ENCODE measurements around the gene TPPP2. TPM values are rescaled to one million over a fixed set of nuclear protein-coding genes. Genes with fewer than 3 reads are reported as not detected.

Gene TPPP2
- total RNA-seq, 1 experiment from 2014 or later = not detected

GRCh38 chr14:20986811-20987210, 43.2 kb upstream of the TPPP2 start:
- intact Hi-C loops (cut with micrococcal nuclease; ENCODE audit: unreplicated experiment) = no loop called here
- peak; percentile 74 for DNase-seq (ENCODE audit: low spot score)
- POLR2A ChIA-PET (ENCODE audit: low non-redundant PET) = no interaction called here
- Histone ChIP-seq H3K9me3 (ENCODE audit: low read depth, low read length, poor library complexity, severe bottlenecking) (no peaks in the 10 kb centered on the region), H3K27me3 (replicated peaks; ENCODE audit: insufficient read depth, low read depth, low read length, poor library complexity) (no peaks in the 10 kb centered on the region), H3K4me1 (ENCODE audit: insufficient read depth, low read length, poor library complexity, severe bottlenecking) (peaks cover 20% of the 10 kb centered on the region), H3K27ac (ENCODE audit: low read depth, low read length, poor library complexity, severe bottlenecking) (peak overlapping the region; percentile 63), H3K36me3 (ENCODE audit: insufficient read depth, low read length, poor library complexity, severe bottlenecking) (peaks cover 7% of the 10 kb centered on the region), H3K4me3 (ENCODE audit: low read depth, low read length, poor library complexity, severe bottlenecking) (no peak overlapping the region)
- CTCF ChIA-PET = interaction anchor here (0.5 to 1.0 kb wide), 2 partner anchors 16 to 28 kb away, joined by 3 read pairs; no protein-coding TSS in a partner anchor
- TF ChIP-seq CTCF (conservative IDR thresholded peaks at IDR 0.05; ENCODE audit: low read depth, low read length) (no peak), EZH2 (IDR thresholded peaks at IDR 0.05; ENCODE audit: borderline replicate concordance, low read depth, low read length, poor library complexity, severe bottlenecking) (no peak)
- BruUV-seq (replicated peaks) = no TSS peak

DNA sequence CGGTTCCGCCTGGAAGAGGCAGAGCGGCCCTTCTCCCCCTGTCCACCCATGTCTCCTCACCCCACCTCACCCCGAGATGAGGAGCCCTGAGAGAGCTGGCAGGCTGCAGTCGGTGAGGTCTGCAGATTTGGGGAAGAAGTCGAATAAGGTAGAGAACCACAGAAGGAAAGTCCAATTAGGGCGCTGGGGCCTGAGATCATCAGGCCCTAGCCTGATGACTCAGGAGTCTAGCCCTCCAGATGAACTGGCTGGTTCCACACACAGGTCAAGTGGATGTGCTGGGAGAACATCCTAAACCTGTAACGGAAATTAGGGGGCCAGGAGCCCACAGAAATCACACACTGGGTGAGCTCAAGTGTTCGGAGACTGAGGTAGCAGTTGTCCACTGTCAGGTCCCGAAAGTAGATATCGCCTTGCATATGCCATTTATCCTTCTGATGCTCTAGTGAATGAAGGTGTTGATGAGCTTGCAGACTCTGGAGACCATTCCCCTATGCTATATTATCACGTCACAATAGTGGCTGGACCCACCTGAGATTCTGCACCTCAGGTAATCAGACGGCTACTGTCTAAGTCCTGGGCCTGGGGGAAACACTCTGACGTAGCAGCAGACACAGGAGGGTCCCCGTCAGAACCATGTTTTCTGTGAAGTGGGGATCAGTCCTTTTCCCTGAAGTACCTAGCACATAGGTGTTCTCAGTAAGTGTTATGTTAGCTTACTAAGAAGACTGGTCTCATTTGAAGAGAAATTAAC, 41.1 kb upstream of the TPPP2 start:
- H3K27me3 ChIP-seq (replicated peaks; ENCODE audit: insufficient read depth, low read depth, low read length, poor library complexity) = no peaks in the 10 kb centered on the region
- H3K4me3 ChIP-seq (ENCODE audit: low read depth, low read length, poor library complexity, severe bottlenecking) = peak overlapping the region; percentile 11
- intact Hi-C loops (cut with micrococcal nuclease; ENCODE audit: unreplicated experiment) = no loop called here
- H3K9me3 ChIP-seq (ENCODE audit: low read depth, low read length, poor library complexity, severe bottlenecking) = no peaks in the 10 kb centered on the region
- peaks cover 20% of the 10 kb centered on the region for H3K4me1 ChIP-seq (ENCODE audit: insufficient read depth, low read length, poor library complexity, severe bottlenecking)
- TF ChIP-seq EZH2 (IDR thresholded peaks at IDR 0.05; ENCODE audit: borderline replicate concordance, low read depth, low read length, poor library complexity, severe bottlenecking) (no peak), CTCF (conservative IDR thresholded peaks at IDR 0.05; ENCODE audit: low read depth, low read length) (no peak)
- CTCF ChIA-PET = no interaction called here
- peak overlapping the region; percentile 71 for H3K27ac ChIP-seq (ENCODE audit: low read depth, low read length, poor library complexity, severe bottlenecking)
- DNase-seq (ENCODE audit: low spot score) = no peak
- POLR2A ChIA-PET (ENCODE audit: low non-redundant PET) = no interaction called here
- peaks cover 27% of the 10 kb centered on the region for H3K36me3 ChIP-seq (ENCODE audit: insufficient read depth, low read length, poor library complexity, severe bottlenecking)
- BruUV-seq (replicated peaks) = TSS peak; percentile 93

DNA sequence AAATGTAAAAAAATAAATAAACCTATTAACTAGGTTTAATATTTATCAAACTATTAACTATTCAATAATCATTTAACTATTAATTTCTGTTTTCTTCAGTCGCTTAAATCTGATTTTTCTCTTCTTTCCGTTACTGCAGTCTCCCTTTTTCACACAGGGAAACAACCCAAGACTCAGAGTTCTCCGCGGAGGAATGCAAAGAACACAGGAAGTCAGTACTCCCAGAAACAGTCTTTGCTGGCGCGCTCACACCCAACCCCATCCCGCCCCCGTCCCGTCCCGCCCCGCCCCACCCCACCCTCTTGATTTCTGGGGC, 40.6 kb upstream of the TPPP2 start:
- POLR2A ChIA-PET (ENCODE audit: low non-redundant PET) = no interaction called here
- H3K4me1 ChIP-seq (ENCODE audit: insufficient read depth, low read length, poor library complexity, severe bottlenecking) = peaks cover 20% of the 10 kb centered on the region
- TF ChIP-seq EZH2 (IDR thresholded peaks at IDR 0.05; ENCODE audit: borderline replicate concordance, low read depth, low read length, poor library complexity, severe bottlenecking) (no peak), CTCF (conservative IDR thresholded peaks at IDR 0.05; ENCODE audit: low read depth, low read length) (no peak)
- peaks cover 33% of the 10 kb centered on the region for H3K36me3 ChIP-seq (ENCODE audit: insufficient read depth, low read length, poor library complexity, severe bottlenecking)
- peak overlapping the region; percentile 71 for H3K27ac ChIP-seq (ENCODE audit: low read depth, low read length, poor library complexity, severe bottlenecking)
- H3K27me3 ChIP-seq (replicated peaks; ENCODE audit: insufficient read depth, low read depth, low read length, poor library complexity) = no peaks in the 10 kb centered on the region
- no TSS peak for BruUV-seq (replicated peaks)
- CTCF ChIA-PET = no interaction called here
- intact Hi-C loops (cut with micrococcal nuclease; ENCODE audit: unreplicated experiment) = no loop called here
- H3K9me3 ChIP-seq (ENCODE audit: low read depth, low read length, poor library complexity, severe bottlenecking) = no peaks in the 10 kb centered on the region
- H3K4me3 ChIP-seq (ENCODE audit: low read depth, low read length, poor library complexity, severe bottlenecking) = peak overlapping the region; percentile 87
- no peak for DNase-seq (ENCODE audit: low spot score)
